Activated CD4-positive, alpha-beta memory T cell treated with anti-CD3 and anti-CD28 coated beads, Interleukin-2, amount 10 ng/mL, durations not matched to agents 7 days and 5 days (primary cell): ENCODE data around the gene HCN1. TPM values are rescaled to one million over a fixed set of nuclear protein-coding genes. Genes with fewer than 3 reads are reported as not detected.
"Not testable (repeated sequence)": the region's sequence is repeated elsewhere in the genome, so short reads cannot be mapped to it uniquely, and the experiment has no call there.

Source experiments
- CTCF ChIA-PET: fragments of 350-600 bp; sonication (Branson Sonifier 250); formaldehyde crosslinking; loops from one replicate; lab custom pipeline; 2021; ENCODE audit warnings: antibody characterized with exemption, inconsistent platforms; lab: Charles Lee
- POLR2A ChIA-PET: fragments of 350-600 bp; sonication (Branson Sonifier 250); formaldehyde crosslinking; loops from one replicate; lab custom pipeline; 2021; ENCODE audit warnings: antibody characterized with exemption; lab: Charles Lee
- DNase-seq: peaks from one replicate; pipeline ENCODE4 v3.0.0-alpha.2; 2020
- H3K27ac Mint-ChIP-seq: one replicate; pipeline ENCODE4 v1.8.0; 2021; ENCODE audit warnings: mild to moderate bottlenecking, mixed read lengths
- H3K27me3 Mint-ChIP-seq: one replicate; pipeline ENCODE4 v1.8.0; 2021; ENCODE audit warnings: mixed read lengths
- H3K36me3 Mint-ChIP-seq: one replicate; pipeline ENCODE4 v1.8.0; 2021; ENCODE audit warnings: low read depth, mixed read lengths
- H3K4me1 Mint-ChIP-seq: one replicate; pipeline ENCODE4 v1.8.0; 2021; ENCODE audit warnings: mixed read lengths
- H3K4me3 Mint-ChIP-seq: one replicate; pipeline ENCODE4 v1.8.0; 2021; ENCODE audit warnings: mild to moderate bottlenecking, mixed read lengths
- H3K9me3 Mint-ChIP-seq: one replicate; pipeline ENCODE4 v1.8.0; 2021; ENCODE audit warnings: mixed read lengths
- total RNA-seq, 2 experiments: library from RNA; stranded (reverse); gene quantifications; one replicate each; pipeline ENCODE4 v1.2.3, GENCODE V29; 2021

Gene HCN1
- total RNA-seq, 2 experiments from 2014 or later, result not detected

DNA sequence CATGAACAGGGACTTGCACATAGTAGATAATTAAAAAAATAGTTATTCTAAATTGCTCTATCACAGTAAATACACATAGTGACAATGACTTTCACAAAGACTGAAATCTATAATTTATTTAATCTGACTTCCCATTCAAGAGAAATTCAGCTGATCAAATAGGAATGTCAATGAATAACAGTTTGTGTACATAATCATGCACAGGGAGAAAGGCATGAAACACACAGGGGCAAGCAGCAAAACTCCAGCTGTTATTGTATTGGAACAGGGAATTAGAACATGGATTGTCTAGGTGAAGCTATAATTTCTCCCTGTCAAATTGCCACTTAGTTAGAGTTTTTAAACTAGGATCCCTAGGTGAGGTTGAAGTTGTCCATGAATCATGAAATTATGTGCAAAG is 99.9 kb downstream of the HCN1 start:
- H3K27me3 Mint-ChIP-seq, result no peaks in the 10 kb centered on the region
- H3K4me3 Mint-ChIP-seq, result no peak overlapping the region
- CTCF ChIA-PET, result no interaction called here
- peaks cover 9% of the 10 kb centered on the region for H3K9me3 Mint-ChIP-seq
- no peaks in the 10 kb centered on the region for H3K36me3 Mint-ChIP-seq
- no peaks in the 10 kb centered on the region for H3K4me1 Mint-ChIP-seq
- DNase-seq, result no peak
- no peak overlapping the region for H3K27ac Mint-ChIP-seq
- POLR2A ChIA-PET, result no interaction called here

DNA sequence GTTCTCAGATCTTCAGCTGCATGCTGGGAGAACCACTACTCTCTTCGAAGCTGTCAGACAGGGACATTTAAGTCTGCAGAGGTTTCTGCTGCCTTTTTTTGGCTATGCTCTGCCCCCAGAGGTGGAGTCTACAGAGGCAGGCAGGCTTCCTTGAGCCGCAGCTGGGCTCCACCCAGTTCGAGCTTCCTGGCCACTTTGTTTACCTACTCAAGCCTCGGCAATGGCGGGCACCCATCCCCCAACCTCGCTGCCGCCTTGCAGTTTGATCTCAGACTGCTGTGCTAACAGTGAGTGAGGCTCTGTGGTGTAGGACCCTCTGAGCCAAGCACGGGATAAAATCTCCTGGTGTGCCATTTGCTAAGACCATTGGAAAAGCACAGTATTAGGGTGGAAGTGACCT is 110.2 kb downstream of the HCN1 start:
- H3K27me3 Mint-ChIP-seq, H3K36me3 Mint-ChIP-seq, POLR2A ChIA-PET, H3K4me1 Mint-ChIP-seq, H3K27ac Mint-ChIP-seq, CTCF ChIA-PET, DNase-seq, H3K4me3 Mint-ChIP-seq: not testable (repeated sequence)
- H3K9me3 Mint-ChIP-seq, result peaks cover 15% of the 10 kb centered on the region

DNA sequence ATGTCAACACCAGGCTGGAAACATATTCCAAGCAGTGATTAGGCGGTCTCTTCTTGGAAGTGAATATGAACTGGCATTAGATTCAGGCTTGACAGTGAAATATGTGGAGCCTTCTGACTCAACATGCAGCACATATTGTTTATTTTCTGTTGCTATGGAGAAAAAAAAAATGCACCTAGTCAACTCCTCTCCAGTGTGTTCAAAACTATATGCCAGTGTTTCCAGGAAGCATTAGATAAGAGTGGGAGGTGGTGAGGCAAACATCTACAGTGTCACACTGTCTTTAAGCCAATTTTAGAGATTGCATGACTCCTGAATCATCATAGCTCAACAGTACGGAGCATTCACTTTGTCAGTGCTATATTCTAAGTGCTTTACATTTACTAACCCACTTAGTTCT is 117.9 kb downstream of the HCN1 start:
- no peaks in the 10 kb centered on the region for H3K4me1 Mint-ChIP-seq
- no peak overlapping the region for H3K4me3 Mint-ChIP-seq
- H3K27me3 Mint-ChIP-seq, result no peaks in the 10 kb centered on the region
- POLR2A ChIA-PET, result no interaction called here
- H3K27ac Mint-ChIP-seq, result no peak overlapping the region
- H3K36me3 Mint-ChIP-seq, result no peaks in the 10 kb centered on the region
- CTCF ChIA-PET, result no interaction called here
- peaks cover 4% of the 10 kb centered on the region for H3K9me3 Mint-ChIP-seq
- no peak for DNase-seq

DNA sequence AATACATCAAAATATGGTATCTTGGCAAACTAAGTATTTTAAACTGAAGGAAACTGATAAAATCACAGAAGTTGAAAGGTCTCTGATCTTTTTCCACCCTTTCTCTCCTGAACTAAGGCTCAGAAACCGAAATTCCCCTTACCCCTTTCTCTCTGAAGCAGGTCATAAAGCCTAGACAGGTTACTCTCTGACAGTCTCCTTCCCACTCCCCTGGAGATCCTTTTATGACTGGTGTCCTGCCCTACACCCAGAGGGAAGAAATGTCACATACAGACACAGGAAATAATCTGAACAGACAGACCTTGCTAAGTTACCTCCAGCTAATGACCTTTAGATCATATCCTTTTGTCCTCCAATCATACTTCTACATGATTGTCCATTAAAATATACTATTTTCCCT is 127.4 kb downstream of the HCN1 start:
- Mint-ChIP-seq H3K4me1 (no peaks in the 10 kb centered on the region), H3K4me3 (no peak overlapping the region), H3K9me3 (peaks cover 12% of the 10 kb centered on the region), H3K36me3 (no peaks in the 10 kb centered on the region), H3K27me3 (no peaks in the 10 kb centered on the region), H3K27ac (no peak overlapping the region)
- POLR2A ChIA-PET, result no interaction called here
- CTCF ChIA-PET, result no interaction called here
- no peak for DNase-seq

DNA sequence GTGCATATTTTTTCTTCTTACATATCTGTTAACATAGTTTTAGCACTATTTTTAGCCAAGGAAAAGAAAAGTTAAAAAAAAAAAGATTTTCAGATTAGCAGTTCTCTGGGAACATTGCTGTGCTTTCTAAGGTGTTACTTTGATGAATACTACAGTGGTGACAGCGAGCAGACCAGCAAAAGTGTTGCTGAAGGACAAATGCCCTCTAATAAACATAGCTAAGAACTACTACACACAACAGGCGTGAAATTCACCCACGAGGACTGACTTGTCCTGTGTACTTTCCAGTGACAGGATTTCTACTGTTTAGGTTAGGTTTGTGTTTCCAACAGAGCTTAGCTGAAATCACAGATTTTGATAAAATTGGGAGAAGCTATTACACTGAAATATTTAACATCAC is 153.8 kb downstream of the HCN1 start:
- no peak for DNase-seq
- no peaks in the 10 kb centered on the region for H3K36me3 Mint-ChIP-seq
- CTCF ChIA-PET, result no interaction called here
- H3K4me3 Mint-ChIP-seq, result no peak overlapping the region
- H3K4me1 Mint-ChIP-seq, result no peaks in the 10 kb centered on the region
- no peak overlapping the region for H3K27ac Mint-ChIP-seq
- H3K9me3 Mint-ChIP-seq, result peaks cover 3% of the 10 kb centered on the region
- no peaks in the 10 kb centered on the region for H3K27me3 Mint-ChIP-seq
- POLR2A ChIA-PET, result no interaction called here

DNA sequence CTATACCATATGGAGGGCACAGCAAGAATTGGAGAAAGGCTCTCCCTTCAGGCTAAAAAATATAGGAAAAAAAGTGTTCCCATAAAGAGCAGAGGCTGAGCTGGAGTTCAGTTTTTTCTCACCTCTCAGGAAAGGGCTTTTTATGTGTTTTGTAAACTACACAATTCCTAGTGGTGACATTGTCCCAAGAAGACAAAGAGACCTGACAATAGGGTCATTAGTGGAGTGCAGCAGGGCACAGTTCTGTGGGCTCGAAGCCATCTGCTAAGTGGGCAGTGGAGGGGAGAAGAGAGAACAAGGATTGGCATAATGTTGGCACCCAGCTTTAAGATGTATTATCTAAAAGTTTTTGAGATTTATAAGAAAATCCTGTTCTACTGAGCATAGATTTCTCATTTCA is 162.5 kb downstream of the HCN1 start:
- Mint-ChIP-seq H3K27me3 (no peaks in the 10 kb centered on the region), H3K9me3 (peaks cover 2% of the 10 kb centered on the region), H3K4me3 (no peak overlapping the region), H3K4me1 (no peaks in the 10 kb centered on the region), H3K36me3 (no peaks in the 10 kb centered on the region), H3K27ac (no peak overlapping the region)
- no peak for DNase-seq
- ChIA-PET POLR2A (no interaction called here), CTCF (no interaction called here)

DNA sequence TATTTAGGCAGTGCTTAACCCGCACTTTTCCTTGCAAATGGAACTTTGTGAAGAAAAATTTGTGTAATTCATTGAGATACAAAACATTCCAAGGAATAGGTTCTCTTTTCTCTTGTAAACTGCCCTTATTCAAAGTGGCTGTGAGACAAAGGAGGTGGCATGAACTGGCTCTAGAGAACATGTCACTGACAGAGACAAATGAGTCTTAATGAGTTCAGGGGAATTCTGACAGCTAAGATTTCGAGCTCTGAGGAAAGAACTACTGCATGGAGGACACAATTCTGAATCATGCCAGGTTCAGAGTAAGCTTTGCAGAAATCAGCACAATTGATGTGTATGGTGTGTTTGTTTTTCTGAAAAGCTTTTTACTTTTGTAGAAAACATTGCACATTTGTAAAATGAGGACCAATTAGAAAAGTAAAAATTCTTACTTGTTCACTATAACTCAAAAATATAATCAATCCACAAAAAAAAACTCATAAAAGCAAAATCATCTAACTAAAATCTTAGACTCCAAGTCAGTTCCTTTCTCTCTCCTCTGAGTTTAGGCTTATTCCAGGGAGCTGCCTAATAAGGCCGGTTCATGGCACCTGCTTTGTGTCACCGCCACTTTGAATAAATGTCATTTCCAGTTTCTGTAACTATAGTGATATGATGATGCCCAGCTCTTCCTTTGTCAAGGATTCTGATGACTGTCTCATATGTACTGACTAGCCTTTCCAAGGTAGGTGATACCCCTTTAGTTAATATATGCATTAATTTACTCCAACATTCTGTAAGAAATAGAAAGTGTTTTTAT is 163.2 kb downstream of the HCN1 start:
- Mint-ChIP-seq H3K4me1 (no peaks in the 10 kb centered on the region), H3K36me3 (no peaks in the 10 kb centered on the region), H3K4me3 (no peak overlapping the region), H3K27me3 (no peaks in the 10 kb centered on the region), H3K27ac (no peak overlapping the region), H3K9me3 (peaks cover 2% of the 10 kb centered on the region)
- no peak for DNase-seq
- ChIA-PET POLR2A (no interaction called here), CTCF (no interaction called here)

DNA sequence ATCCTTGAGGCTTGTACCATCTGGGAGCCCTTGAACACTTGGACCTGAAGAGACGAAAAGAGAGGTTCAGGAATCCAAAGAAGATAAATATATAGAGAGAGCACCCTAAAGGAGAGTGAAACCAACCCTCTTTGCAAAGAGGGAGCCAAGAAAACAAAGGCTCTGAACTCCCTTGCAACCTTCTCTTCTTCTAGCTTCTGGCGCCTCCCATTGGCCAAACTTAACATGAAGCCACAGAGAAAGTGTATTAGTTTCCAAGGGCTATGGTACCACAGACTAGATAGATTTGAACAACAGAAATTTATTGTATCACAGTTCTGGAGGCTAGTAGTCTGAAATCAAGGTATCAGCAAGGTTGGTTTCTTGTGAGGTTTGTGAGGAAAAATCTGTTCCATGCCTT is 175.1 kb downstream of the HCN1 start:
- Mint-ChIP-seq H3K4me3 (no peak overlapping the region), H3K36me3 (no peaks in the 10 kb centered on the region), H3K27ac (no peak overlapping the region), H3K9me3 (no peaks in the 10 kb centered on the region), H3K4me1 (no peaks in the 10 kb centered on the region), H3K27me3 (no peaks in the 10 kb centered on the region)
- POLR2A ChIA-PET, result no interaction called here
- CTCF ChIA-PET, result no interaction called here
- no peak for DNase-seq

DNA sequence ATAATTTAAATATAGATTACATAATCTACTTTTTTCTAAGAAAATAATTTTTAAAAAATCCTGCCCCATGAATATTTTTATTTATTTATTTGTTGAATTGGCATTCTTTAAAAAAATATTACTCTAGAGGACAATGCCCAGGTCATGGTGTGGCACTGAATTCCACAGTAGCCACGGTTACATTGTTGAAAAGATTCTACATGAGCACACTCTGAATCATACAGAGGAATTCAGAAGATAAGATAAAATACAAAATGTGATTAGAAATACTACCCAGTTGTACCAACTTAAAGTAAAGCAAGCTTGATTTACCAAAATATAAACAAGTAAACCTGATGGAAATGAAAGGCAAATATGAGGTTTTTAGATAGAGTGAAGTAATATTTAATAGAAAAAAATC is 183.7 kb downstream of the HCN1 start:
- H3K4me3 Mint-ChIP-seq, result no peak overlapping the region
- ChIA-PET POLR2A (no interaction called here), CTCF (no interaction called here)
- H3K36me3 Mint-ChIP-seq, result no peaks in the 10 kb centered on the region
- no peaks in the 10 kb centered on the region for H3K4me1 Mint-ChIP-seq
- H3K9me3 Mint-ChIP-seq, result peaks cover 2% of the 10 kb centered on the region
- DNase-seq, result no peak
- no peak overlapping the region for H3K27ac Mint-ChIP-seq
- no peaks in the 10 kb centered on the region for H3K27me3 Mint-ChIP-seq

DNA sequence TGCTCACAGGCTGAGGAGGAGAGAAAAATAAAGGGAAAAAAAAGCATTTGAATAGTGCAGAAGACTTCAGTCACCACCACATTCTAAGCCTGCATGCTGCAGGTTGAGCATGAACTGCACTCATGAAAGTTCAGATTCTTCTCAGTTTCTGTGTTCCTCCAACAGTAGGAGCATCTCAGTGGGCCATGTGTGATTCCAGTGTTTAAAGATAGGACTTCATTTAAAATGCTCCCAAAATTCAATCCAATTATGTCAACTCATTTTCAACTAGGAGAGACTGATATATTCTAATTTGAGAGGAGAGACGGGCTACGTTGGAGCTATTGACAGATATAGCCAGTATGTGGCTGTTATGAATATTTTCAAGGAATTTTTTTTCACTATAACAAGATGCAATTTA is 186.8 kb downstream of the HCN1 start:
- no peak overlapping the region for H3K4me3 Mint-ChIP-seq
- CTCF ChIA-PET, result no interaction called here

DNA sequence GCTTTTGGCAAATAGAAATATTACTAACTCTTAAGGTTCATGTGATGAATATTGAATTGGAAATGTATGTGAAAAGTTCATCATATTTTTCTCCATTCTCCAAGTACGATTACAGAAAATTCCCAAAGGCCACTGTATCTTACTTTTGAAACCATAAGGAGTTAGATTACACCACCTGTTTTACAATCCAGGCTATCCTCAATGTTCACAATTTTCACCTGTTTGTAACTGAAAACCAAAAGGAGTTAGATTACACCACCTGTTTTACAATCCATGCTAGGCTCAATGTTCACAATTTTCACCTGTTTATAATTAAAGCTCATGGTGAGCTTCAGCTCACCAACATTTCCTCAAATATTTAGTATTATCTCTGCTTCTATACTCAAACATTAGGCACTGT is 188.0 kb downstream of the HCN1 start:
- ChIA-PET POLR2A (no interaction called here), CTCF (no interaction called here)
- Mint-ChIP-seq H3K4me3 (no peak overlapping the region), H3K27me3 (no peaks in the 10 kb centered on the region), H3K36me3 (no peaks in the 10 kb centered on the region), H3K9me3 (peaks cover 3% of the 10 kb centered on the region), H3K27ac (no peak overlapping the region), H3K4me1 (no peaks in the 10 kb centered on the region)
- DNase-seq, result no peak

More for the DNA sequence above, 186.8 kb downstream of the HCN1 start:
- Mint-ChIP-seq H3K4me1 (no peaks in the 10 kb centered on the region), H3K36me3 (no peaks in the 10 kb centered on the region), H3K27ac (no peak overlapping the region), H3K27me3 (no peaks in the 10 kb centered on the region), H3K9me3 (peaks cover 2% of the 10 kb centered on the region)
- no peak for DNase-seq
- POLR2A ChIA-PET, result no interaction called here

DNA sequence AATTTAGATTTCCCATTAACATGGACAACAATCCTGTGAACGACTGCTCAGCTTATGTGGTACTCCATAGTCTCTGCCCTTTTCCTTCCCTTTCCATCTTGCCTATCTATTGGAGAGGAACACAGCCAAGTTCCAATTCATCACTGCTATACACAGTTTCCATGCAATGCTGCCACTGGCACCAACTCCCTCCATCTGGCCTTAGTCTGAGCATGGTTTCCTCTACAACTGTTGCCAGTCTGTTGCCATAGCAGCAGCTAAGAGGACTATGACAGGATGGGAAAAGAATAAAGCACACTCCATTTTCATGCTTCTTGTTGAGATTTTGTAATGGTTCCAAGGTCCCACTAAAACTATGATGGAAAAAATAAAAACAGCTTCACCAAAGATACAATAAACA is 189.0 kb downstream of the HCN1 start:
- no peaks in the 10 kb centered on the region for H3K36me3 Mint-ChIP-seq
- H3K4me1 Mint-ChIP-seq, result no peaks in the 10 kb centered on the region
- H3K9me3 Mint-ChIP-seq, result peaks cover 4% of the 10 kb centered on the region
- no peak overlapping the region for H3K27ac Mint-ChIP-seq
- CTCF ChIA-PET, result no interaction called here
- H3K4me3 Mint-ChIP-seq, result no peak overlapping the region
- POLR2A ChIA-PET, result no interaction called here
- no peak for DNase-seq
- H3K27me3 Mint-ChIP-seq, result no peaks in the 10 kb centered on the region

DNA sequence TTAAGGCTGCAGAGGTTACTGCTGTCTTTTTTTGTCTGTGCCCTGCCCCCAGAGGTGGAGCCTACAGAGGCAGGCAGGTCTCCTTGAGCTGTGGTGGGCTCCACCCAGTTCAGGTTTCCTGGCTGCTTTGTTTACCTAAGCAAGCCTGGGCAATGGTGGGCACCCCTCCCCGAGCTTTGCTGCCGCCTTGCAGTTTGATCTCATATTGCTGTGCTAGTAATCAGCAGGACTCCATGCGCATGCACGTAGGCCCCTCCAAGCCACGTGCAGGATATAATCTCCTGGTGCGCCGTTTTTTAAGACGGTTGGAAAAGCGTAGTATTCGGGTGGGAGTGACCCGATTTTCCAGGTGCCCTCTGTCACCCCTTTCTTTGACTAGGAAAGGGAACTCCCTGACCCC is 197.2 kb downstream of the HCN1 start:
- H3K27ac Mint-ChIP-seq, H3K36me3 Mint-ChIP-seq, CTCF ChIA-PET, DNase-seq, H3K4me3 Mint-ChIP-seq, H3K9me3 Mint-ChIP-seq, H3K4me1 Mint-ChIP-seq, H3K27me3 Mint-ChIP-seq, POLR2A ChIA-PET: not testable (repeated sequence)

DNA sequence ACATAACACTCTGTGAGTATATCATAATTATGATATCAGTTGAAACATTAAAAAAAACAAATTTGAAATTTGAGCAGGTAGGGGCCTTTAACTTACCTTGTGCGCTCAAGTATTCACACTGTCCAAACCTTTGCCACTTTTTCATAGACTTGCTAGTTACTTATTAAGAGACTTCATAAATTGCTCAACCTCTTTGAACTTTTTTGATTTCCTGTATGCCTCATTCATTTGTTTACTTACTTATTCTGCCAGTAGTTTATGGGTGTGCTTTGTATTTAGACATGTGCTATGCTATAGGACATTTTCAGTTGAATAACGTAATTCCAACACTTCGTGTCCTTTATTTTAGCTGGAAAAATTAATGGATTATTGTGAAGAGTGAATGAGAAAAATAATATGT is 204.8 kb downstream of the HCN1 start:
- no peaks in the 10 kb centered on the region for H3K4me1 Mint-ChIP-seq
- H3K27me3 Mint-ChIP-seq, result no peaks in the 10 kb centered on the region
- peaks cover 5% of the 10 kb centered on the region for H3K9me3 Mint-ChIP-seq
- POLR2A ChIA-PET, result no interaction called here
- no peak overlapping the region for H3K27ac Mint-ChIP-seq
- CTCF ChIA-PET, result no interaction called here
- no peaks in the 10 kb centered on the region for H3K36me3 Mint-ChIP-seq
- no peak overlapping the region for H3K4me3 Mint-ChIP-seq
- no peak for DNase-seq
